ENCODE measurements around the gene DUOXA2.

Gene DUOXA2

GRCh38 chr15:45155739-45156138 is 41.6 kb downstream of the DUOXA2 start:
- TF ChIP-seq CSDC2 (CRISPR knock-in tag; IDR thresholded peaks at IDR 0.05) (no peak), OSR1 (CRISPR knock-in tag; IDR thresholded peaks at IDR 0.05) (no peak), ZNF565 (CRISPR knock-in tag; conservative IDR thresholded peaks at IDR 0.05; ENCODE audit: low read depth) (no peak), ZNF70 (CRISPR knock-in tag; IDR thresholded peaks at IDR 0.05) (no peak), PPARA (CRISPR knock-in tag; IDR thresholded peaks at IDR 0.05; ENCODE audit: borderline replicate concordance) (no peak), POU6F1 (CRISPR knock-in tag; IDR thresholded peaks at IDR 0.05; ENCODE audit: borderline replicate concordance, low read depth) (no peak), RARB (CRISPR knock-in tag; IDR thresholded peaks at IDR 0.05) (no peak), ZNF8 (CRISPR knock-in tag; IDR thresholded peaks at IDR 0.05) (no peak), BACH2 (CRISPR knock-in tag; IDR thresholded peaks at IDR 0.05; ENCODE audit: borderline replicate concordance) (no peak), ZFP30 (CRISPR knock-in tag; IDR thresholded peaks at IDR 0.05) (no peak), ISL1 (CRISPR knock-in tag; IDR thresholded peaks at IDR 0.05) (no peak), PATZ1 (CRISPR knock-in tag; IDR thresholded peaks at IDR 0.05; ENCODE audit: borderline replicate concordance) (no peak), ZFP3 (CRISPR knock-in tag; IDR thresholded peaks at IDR 0.05) (no peak), ZC3H10 (CRISPR knock-in tag; IDR thresholded peaks at IDR 0.05) (no peak), ESRRG (CRISPR knock-in tag; IDR thresholded peaks at IDR 0.05) (no peak), ARNTL (CRISPR knock-in tag; IDR thresholded peaks at IDR 0.05; ENCODE audit: borderline replicate concordance, low read depth) (no peak)
- TF ChIP-seq, protein P1, sequence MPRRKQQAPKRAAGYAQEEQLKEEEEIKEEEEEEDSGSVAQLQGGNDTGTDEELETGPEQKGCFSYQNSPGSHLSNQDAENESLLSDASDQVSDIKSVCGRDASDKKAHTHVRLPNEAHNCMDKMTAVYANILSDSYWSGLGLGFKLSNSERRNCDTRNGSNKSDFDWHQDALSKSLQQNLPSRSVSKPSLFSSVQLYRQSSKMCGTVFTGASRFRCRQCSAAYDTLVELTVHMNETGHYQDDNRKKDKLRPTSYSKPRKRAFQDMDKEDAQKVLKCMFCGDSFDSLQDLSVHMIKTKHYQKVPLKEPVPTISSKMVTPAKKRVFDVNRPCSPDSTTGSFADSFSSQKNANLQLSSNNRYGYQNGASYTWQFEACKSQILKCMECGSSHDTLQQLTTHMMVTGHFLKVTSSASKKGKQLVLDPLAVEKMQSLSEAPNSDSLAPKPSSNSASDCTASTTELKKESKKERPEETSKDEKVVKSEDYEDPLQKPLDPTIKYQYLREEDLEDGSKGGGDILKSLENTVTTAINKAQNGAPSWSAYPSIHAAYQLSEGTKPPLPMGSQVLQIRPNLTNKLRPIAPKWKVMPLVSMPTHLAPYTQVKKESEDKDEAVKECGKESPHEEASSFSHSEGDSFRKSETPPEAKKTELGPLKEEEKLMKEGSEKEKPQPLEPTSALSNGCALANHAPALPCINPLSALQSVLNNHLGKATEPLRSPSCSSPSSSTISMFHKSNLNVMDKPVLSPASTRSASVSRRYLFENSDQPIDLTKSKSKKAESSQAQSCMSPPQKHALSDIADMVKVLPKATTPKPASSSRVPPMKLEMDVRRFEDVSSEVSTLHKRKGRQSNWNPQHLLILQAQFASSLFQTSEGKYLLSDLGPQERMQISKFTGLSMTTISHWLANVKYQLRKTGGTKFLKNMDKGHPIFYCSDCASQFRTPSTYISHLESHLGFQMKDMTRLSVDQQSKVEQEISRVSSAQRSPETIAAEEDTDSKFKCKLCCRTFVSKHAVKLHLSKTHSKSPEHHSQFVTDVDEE (CRISPR knock-in tag; IDR thresholded peaks at IDR 0.05) = no peak
- TF ChIP-seq, protein P2, sequence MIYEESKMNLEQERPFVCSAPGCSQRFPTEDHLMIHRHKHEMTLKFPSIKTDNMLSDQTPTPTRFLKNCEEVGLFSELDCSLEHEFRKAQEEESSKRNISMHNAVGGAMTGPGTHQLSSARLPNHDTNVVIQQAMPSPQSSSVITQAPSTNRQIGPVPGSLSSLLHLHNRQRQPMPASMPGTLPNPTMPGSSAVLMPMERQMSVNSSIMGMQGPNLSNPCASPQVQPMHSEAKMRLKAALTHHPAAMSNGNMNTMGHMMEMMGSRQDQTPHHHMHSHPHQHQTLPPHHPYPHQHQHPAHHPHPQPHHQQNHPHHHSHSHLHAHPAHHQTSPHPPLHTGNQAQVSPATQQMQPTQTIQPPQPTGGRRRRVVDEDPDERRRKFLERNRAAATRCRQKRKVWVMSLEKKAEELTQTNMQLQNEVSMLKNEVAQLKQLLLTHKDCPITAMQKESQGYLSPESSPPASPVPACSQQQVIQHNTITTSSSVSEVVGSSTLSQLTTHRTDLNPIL (CRISPR knock-in tag; IDR thresholded peaks at IDR 0.05; ENCODE audit: low read depth) = no peak
- ATAC-seq = no peak

- TF ChIP-seq PPARA (CRISPR knock-in tag; IDR thresholded peaks at IDR 0.05; ENCODE audit: borderline replicate concordance) (no peak), GLIS3 (CRISPR knock-in tag; IDR thresholded peaks at IDR 0.05) (no peak), ZC3H10 (CRISPR knock-in tag; IDR thresholded peaks at IDR 0.05) (no peak), TCF4 (CRISPR knock-in tag; IDR thresholded peaks at IDR 0.05; ENCODE audit: borderline replicate concordance) (no peak), ZFP3 (CRISPR knock-in tag; IDR thresholded peaks at IDR 0.05) (no peak)
- TF ChIP-seq, protein P1 (CRISPR knock-in tag; IDR thresholded peaks at IDR 0.05) = no peak
- ATAC-seq = no peak
Measured at GRCh38 chr15:45156744-45157455, 42.8 kb downstream of the DUOXA2 start.

Measured in SK-N-SH treated with all-trans-retinoic acid at 6 μM for 48 hours (cell line).